Measurements from ENCODE around the gene NR6A1.
"Not testable (repeated sequence)": the region's sequence is repeated elsewhere in the genome, so short reads cannot be mapped to it uniquely, and the experiment has no call there.

The NR6A1 gene

GRCh38 chr9:124749284-124749683 lies 21.8 kb downstream of the NR6A1 start:
- TF ChIP-seq POLR2A (IDR thresholded peaks at IDR 0.05; ENCODE audit: low read depth, low read length) (no peak), POLR2AphosphoS5 (IDR thresholded peaks at IDR 0.05; ENCODE audit: low read depth, low read length) (no peak), TAF1 (IDR thresholded peaks at IDR 0.05; ENCODE audit: borderline replicate concordance, low read depth, low read length) (no peak)
- DNase-seq (ENCODE audit: insufficient read length) (no peak), FAIRE-seq (no peak)

GRCh38 chr9:124747065-124747464 lies 24.0 kb downstream of the NR6A1 start:
- no peak for FAIRE-seq
- no peak for TF ChIP-seq POLR2A (IDR thresholded peaks at IDR 0.05; ENCODE audit: low read depth, low read length)
- no peak for TF ChIP-seq TAF1 (IDR thresholded peaks at IDR 0.05; ENCODE audit: borderline replicate concordance, low read depth, low read length)
- TF ChIP-seq POLR2AphosphoS5 (IDR thresholded peaks at IDR 0.05; ENCODE audit: low read depth, low read length): no peak
- DNase-seq (ENCODE audit: insufficient read length): no peak

GRCh38 chr9:124743686-124744348 lies 27.3 kb downstream of the NR6A1 start:
- TF ChIP-seq POLR2A (IDR thresholded peaks at IDR 0.05; ENCODE audit: low read depth, low read length): no peak
- no peak for TF ChIP-seq TAF1 (IDR thresholded peaks at IDR 0.05; ENCODE audit: borderline replicate concordance, low read depth, low read length)
- no peak for TF ChIP-seq POLR2AphosphoS5 (IDR thresholded peaks at IDR 0.05; ENCODE audit: low read depth, low read length)
- DNase-seq (ENCODE audit: insufficient read length): no peak
- FAIRE-seq: peak; percentile 75

GRCh38 chr9:124742940-124743339 lies 28.2 kb downstream of the NR6A1 start:
- no peak for TF ChIP-seq TAF1 (IDR thresholded peaks at IDR 0.05; ENCODE audit: borderline replicate concordance, low read depth, low read length)
- no peak for TF ChIP-seq POLR2AphosphoS5 (IDR thresholded peaks at IDR 0.05; ENCODE audit: low read depth, low read length)
- TF ChIP-seq POLR2A (IDR thresholded peaks at IDR 0.05; ENCODE audit: low read depth, low read length): no peak
- DNase-seq (ENCODE audit: insufficient read length) (no peak), FAIRE-seq (no peak)

- no peak for TF ChIP-seq TAF1 (IDR thresholded peaks at IDR 0.05; ENCODE audit: borderline replicate concordance, low read depth, low read length)
- TF ChIP-seq POLR2AphosphoS5 (IDR thresholded peaks at IDR 0.05; ENCODE audit: low read depth, low read length): no peak
- TF ChIP-seq POLR2A (IDR thresholded peaks at IDR 0.05; ENCODE audit: low read depth, low read length): no peak
- FAIRE-seq: no peak
- DNase-seq (ENCODE audit: insufficient read length): no peak
These were observed 29.4 kb downstream of the NR6A1 start for GRCh38 chr9:124741662-124742061.

GRCh38 chr9:124741149-124741548 lies 30.0 kb downstream of the NR6A1 start:
- TF ChIP-seq POLR2A (IDR thresholded peaks at IDR 0.05; ENCODE audit: low read depth, low read length): no peak
- no peak for TF ChIP-seq TAF1 (IDR thresholded peaks at IDR 0.05; ENCODE audit: borderline replicate concordance, low read depth, low read length)
- no peak for TF ChIP-seq POLR2AphosphoS5 (IDR thresholded peaks at IDR 0.05; ENCODE audit: low read depth, low read length)
- FAIRE-seq (no peak), DNase-seq (ENCODE audit: insufficient read length) (no peak)

GRCh38 chr9:124739360-124739759 lies 31.8 kb downstream of the NR6A1 start:
- no peak for DNase-seq (ENCODE audit: insufficient read length)
- TF ChIP-seq TAF1 (IDR thresholded peaks at IDR 0.05; ENCODE audit: borderline replicate concordance, low read depth, low read length) (no peak), POLR2AphosphoS5 (IDR thresholded peaks at IDR 0.05; ENCODE audit: low read depth, low read length) (no peak), POLR2A (IDR thresholded peaks at IDR 0.05; ENCODE audit: low read depth, low read length) (no peak)
- FAIRE-seq: no peak

GRCh38 chr9:124738075-124738474 lies 33.0 kb downstream of the NR6A1 start:
- not testable (repeated sequence) for FAIRE-seq; DNase-seq (ENCODE audit: insufficient read length)

- no peak for FAIRE-seq
- TF ChIP-seq TAF1 (IDR thresholded peaks at IDR 0.05; ENCODE audit: borderline replicate concordance, low read depth, low read length) (no peak), POLR2A (IDR thresholded peaks at IDR 0.05; ENCODE audit: low read depth, low read length) (no peak), POLR2AphosphoS5 (IDR thresholded peaks at IDR 0.05; ENCODE audit: low read depth, low read length) (no peak)
These were observed 36.0 kb downstream of the NR6A1 start for GRCh38 chr9:124735121-124735520.

GRCh38 chr9:124734741-124735083 lies 36.4 kb downstream of the NR6A1 start:
- not testable (repeated sequence) for DNase-seq (ENCODE audit: insufficient read length); FAIRE-seq

More at GRCh38 chr9:124735121-124735520, 36.0 kb downstream of the NR6A1 start:
- no peak for DNase-seq (ENCODE audit: insufficient read length)

- no peak for TF ChIP-seq POLR2A (IDR thresholded peaks at IDR 0.05; ENCODE audit: low read depth, low read length)
- TF ChIP-seq TAF1 (IDR thresholded peaks at IDR 0.05; ENCODE audit: borderline replicate concordance, low read depth, low read length): no peak
- TF ChIP-seq POLR2AphosphoS5 (IDR thresholded peaks at IDR 0.05; ENCODE audit: low read depth, low read length): no peak
- DNase-seq (ENCODE audit: insufficient read length) (no peak), FAIRE-seq (no peak)
These were observed 37.0 kb downstream of the NR6A1 start for GRCh38 chr9:124733964-124734740.

- no peak for TF ChIP-seq POLR2AphosphoS5 (IDR thresholded peaks at IDR 0.05; ENCODE audit: low read depth, low read length)
- no peak for TF ChIP-seq TAF1 (IDR thresholded peaks at IDR 0.05; ENCODE audit: borderline replicate concordance, low read depth, low read length)
- TF ChIP-seq POLR2A (IDR thresholded peaks at IDR 0.05; ENCODE audit: low read depth, low read length): no peak
- no peak for FAIRE-seq
- DNase-seq (ENCODE audit: insufficient read length): no peak
These were observed 40.3 kb downstream of the NR6A1 start for GRCh38 chr9:124730772-124731171.

Data from GM12892 (cell line).